Glomerular visceral epithelial cell (primary cell): Measurements from ENCODE around the gene GNLY.

Experiments used
- DNase-seq: peaks from one replicate; pipeline ENCODE4 v3.0.0-alpha.2; 2016; ENCODE audit errors: extremely low spot score

GNLY gene

GRCh38 chr2:85682378-85682777, 11.8 kb upstream of the GNLY start:
- no peak for DNase-seq

GRCh38 chr2:85684380-85684779, 9.8 kb upstream of the GNLY start:
- no peak for DNase-seq

- no peak for DNase-seq
These were observed 9.4 kb upstream of the GNLY start for GRCh38 chr2:85684806-85685205.

- DNase-seq: no peak
These were observed 3.2 kb upstream of the GNLY start for GRCh38 chr2:85690932-85691331.

- DNase-seq: no peak
These were observed 2.0 kb upstream of the GNLY start for GRCh38 chr2:85692039-85692645.

- DNase-seq: no peak
These were observed 963 bp downstream of the GNLY start for GRCh38 chr2:85695121-85695520.

GRCh38 chr2:85695691-85696668, 1.8 kb downstream of the GNLY start:
- no peak for DNase-seq

- no peak for DNase-seq
These were observed 2.9 kb downstream of the GNLY start for GRCh38 chr2:85697096-85697495.

- DNase-seq: no peak
These were observed 3.6 kb downstream of the GNLY start for GRCh38 chr2:85697716-85698115.

- no peak for DNase-seq
These were observed 4.2 kb downstream of the GNLY start for GRCh38 chr2:85698184-85698879.

- DNase-seq: no peak
These were observed 4.7 kb downstream of the GNLY start for GRCh38 chr2:85698880-85699254.

- no peak for DNase-seq
These were observed 5.2 kb downstream of the GNLY start for GRCh38 chr2:85699325-85699724.

- no peak for DNase-seq
These were observed 8.0 kb downstream of the GNLY start for GRCh38 chr2:85702172-85702571.

GRCh38 chr2:85702800-85703199, 8.6 kb downstream of the GNLY start:
- no peak for DNase-seq

- no peak for DNase-seq
These were observed 9.2 kb downstream of the GNLY start for GRCh38 chr2:85703329-85703728.

GRCh38 chr2:85704038-85704437, 9.9 kb downstream of the GNLY start:
- no peak for DNase-seq

- DNase-seq: no peak
These were observed 10.9 kb downstream of the GNLY start for GRCh38 chr2:85704800-85705679.

GRCh38 chr2:85705680-85706039, 11.5 kb downstream of the GNLY start:
- peak; percentile 67 for DNase-seq

GRCh38 chr2:85706063-85706462, 11.9 kb downstream of the GNLY start:
- DNase-seq: no peak

- DNase-seq: no peak
These were observed 12.6 kb downstream of the GNLY start for GRCh38 chr2:85706599-85707296.

- DNase-seq: peak; percentile 84
These were observed 13.1 kb downstream of the GNLY start for GRCh38 chr2:85707304-85707703.
